ENCODE data around the gene PPT1.

Gene PPT1

DNA sequence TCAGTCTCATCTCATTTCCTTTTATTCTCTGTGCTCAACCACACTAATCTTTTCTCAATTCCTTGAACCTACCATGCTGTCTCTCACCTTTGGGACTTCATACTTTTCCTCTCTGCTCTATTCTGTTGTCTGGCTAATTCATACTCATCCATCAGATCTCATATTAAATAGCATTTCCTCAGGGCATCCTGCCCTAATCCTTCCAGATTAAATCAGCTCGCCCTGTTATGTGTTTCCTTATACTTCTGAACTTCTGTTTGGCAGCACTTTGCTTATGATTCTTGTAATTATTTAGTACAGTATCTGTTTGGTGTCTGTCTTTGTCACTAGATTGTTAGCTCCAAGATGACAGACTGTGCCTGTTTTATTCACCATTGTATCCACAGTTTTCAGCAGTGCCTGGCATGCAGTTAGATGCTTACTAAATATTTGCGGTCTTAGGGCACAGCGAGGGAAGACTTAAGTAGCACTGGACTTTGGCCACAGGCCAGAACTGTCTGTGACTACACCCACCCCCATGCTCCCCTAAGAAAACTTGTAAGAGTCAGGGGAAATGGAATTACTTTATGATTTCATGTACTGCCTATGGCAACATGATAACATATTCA lies 66.4 kb downstream of the PPT1 start:
- DNase-seq (ENCODE audit: low read depth, low spot score), result peak; percentile 84

DNA sequence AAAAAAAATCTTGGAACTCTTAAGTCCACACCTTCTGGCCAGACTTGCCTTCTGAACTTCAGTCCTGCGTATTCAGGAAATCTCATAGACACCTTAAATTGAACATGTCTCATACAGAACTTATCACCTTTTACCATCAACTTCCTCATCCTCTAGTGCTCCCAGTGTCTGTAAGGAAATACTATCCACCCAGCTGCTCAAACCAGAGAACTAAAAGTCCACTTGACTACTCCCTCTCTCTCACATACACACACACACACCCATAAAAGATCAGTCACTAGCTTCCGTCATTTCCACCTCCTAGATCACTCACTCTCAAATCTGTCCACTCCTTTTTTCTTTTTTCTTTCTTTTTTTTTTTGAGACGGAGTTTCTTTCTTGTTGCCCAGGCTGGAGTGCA lies 67.4 kb downstream of the PPT1 start:
- DNase-seq (ENCODE audit: low read depth, low spot score), result no peak

DNA sequence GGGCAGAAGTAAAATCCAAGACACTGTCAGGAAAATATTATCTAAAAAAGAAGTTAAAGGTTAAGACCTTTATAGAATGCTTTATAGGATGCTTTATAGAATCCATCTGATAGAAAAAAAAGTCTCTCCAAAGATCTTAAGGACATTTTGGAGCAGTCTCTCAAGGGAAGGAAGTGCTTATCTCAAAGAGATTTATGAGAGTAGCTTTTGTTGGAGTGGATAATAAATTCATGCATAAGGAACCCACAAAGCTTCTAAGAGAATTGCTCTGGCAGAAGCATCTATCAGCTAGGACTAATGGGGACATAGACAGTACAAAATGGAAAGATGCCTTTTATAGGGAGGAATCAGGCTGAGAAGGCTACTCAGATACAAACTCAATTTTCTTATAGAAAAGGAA lies 69.4 kb downstream of the PPT1 start:
- no peak for DNase-seq (ENCODE audit: low read depth, low spot score)

DNA sequence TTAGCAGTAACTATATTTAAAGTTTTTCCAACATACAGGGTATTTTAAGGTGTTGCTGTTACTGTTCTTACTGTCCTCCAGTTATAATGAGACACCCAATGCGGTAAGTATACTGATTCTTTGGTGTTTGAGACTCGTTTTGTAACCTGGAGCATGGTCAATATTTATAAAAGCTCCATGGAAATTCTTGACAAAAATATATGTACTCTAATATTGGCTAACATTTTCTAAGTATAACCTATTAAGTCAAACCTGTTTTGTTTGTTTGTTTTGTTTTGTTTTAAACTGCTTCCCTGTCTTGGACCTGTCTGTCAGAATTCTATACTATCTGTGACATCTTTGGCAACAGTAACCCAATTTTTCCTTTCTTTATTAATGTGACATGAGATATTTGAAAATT lies 72.4 kb downstream of the PPT1 start:
- no peak for DNase-seq (ENCODE audit: low read depth, low spot score)

DNA sequence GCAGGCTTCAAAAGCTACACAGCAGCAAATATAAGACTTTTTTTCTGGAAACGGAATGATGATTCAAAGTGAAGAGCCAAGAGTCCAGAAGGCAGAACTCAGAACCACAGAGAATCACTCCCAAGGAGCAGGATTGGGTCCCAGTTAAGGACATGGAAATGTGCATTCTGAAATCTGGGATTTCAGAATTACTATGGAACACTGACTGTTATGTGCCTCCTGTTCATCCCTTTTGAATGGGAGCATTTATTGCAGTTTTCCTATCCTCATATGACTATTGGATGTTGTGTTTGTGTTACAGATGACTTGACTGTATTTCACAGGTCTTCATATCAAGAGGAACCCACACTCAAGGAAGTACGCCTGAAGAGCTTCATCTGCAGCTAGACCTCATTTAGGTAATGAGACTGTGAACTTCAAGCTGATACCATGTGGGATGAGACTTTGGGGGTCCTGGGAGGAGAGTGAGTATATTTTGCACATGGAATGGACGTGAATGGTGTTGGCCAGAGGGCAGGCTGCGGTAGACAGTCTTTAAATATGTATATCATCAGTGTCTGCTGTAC lies 73.6 kb downstream of the PPT1 start:
- no peak for DNase-seq (ENCODE audit: low read depth, low spot score)

Data from astrocyte of the hippocampus (primary cell).